K562 (cell line): ENCODE results near the gene ZNF428. TPM values are rescaled to one million over a fixed set of nuclear protein-coding genes. Genes with fewer than 3 reads are reported as not detected.
A peak's percentile ranks its signal among the peaks of the same experiment; 100 is the strongest.

ENCODE experiments used
- ATF1 ChIP-seq, 2 experiments: fragments of 450-650 bp in 1 of 2; IDR thresholded peaks; 2 replicates each; pipeline ENCODE4 v1.6.1; 2016; ENCODE audit warnings: missing compliant biosample characterization in 1 of 2, missing genetic modification characterization in 1 of 2
- BCOR ChIP-seq: fragments of 450-650 bp; IDR thresholded peaks from 2 replicates; pipeline ENCODE4 v1.6.1; 2016
- CBFA2T3 ChIP-seq: fragments of 450-650 bp; IDR thresholded peaks from 2 replicates; pipeline ENCODE4 v1.6.1; 2017
- DIDO1 ChIP-seq: fragments of 450-650 bp; IDR thresholded peaks from 2 replicates; pipeline ENCODE4 v1.6.1; 2016; ENCODE audit warnings: low read depth, missing biosample characterization, missing genetic modification characterization
- E2F8 ChIP-seq: fragments of 450-650 bp; IDR thresholded peaks from 2 replicates; pipeline ENCODE4 v1.7.1; 2018; ENCODE audit warnings: mild to moderate bottlenecking, low read depth; ENCODE audit not compliant: partially characterized antibody
- GTF2F1 ChIP-seq: IDR thresholded peaks from 2 replicates; pipeline ENCODE4 v1.6.1; 2011; ENCODE audit warnings: low read depth, low read length, improper control_type of control experiment
- HDAC2 ChIP-seq: fragments of 450-650 bp; IDR thresholded peaks from 2 replicates; pipeline ENCODE4 v1.6.1; 2016; ENCODE audit warnings: mild to moderate bottlenecking
- KDM1A ChIP-seq, 2 experiments: fragments of 450-650 bp; IDR thresholded peaks; 2 replicates each; pipeline ENCODE4 v1.6.1; 2016; ENCODE audit warnings: mild to moderate bottlenecking in 2 of 2
- MTA1 ChIP-seq: fragments of 450-650 bp; IDR thresholded peaks from 2 replicates; pipeline ENCODE4 v1.6.1; 2017; ENCODE audit warnings: borderline replicate concordance
- RBM15 ChIP-seq: fragments of 200-400 bp; formaldehyde crosslinking; IDR thresholded peaks from 2 replicates; pipeline ENCODE4 v1.6.1; 2018; ENCODE audit warnings: mild to moderate bottlenecking, low read length, moderate library complexity; ENCODE audit not compliant: insufficient read depth
- SMC3 ChIP-seq: conservative IDR thresholded peaks from 2 replicates; pipeline ENCODE4 v1.6.1; 2011; ENCODE audit warnings: low read depth, low read length, improper control_type of control experiment; ENCODE audit not compliant: insufficient read depth
- SOX6 ChIP-seq: fragments of 450-650 bp; IDR thresholded peaks from 2 replicates; pipeline ENCODE4 v1.6.1; 2014; ENCODE audit warnings: mild to moderate bottlenecking
- SP2 ChIP-seq: IDR thresholded peaks from 2 replicates; pipeline ENCODE4 v1.6.1; 2011; ENCODE audit warnings: mild to moderate bottlenecking, low read depth, low read length, moderate library complexity; ENCODE audit not compliant: poor library complexity, severe bottlenecking; ENCODE audit errors: extremely low read depth
- ZNF224 ChIP-seq: sonication (generic); formaldehyde crosslinking; IDR thresholded peaks from 2 replicates; pipeline ENCODE4 v1.8.0; 2022; ENCODE audit warnings: mild to moderate bottlenecking, missing genetic modification reagents
- ZNF609 ChIP-seq: sonication (generic); formaldehyde crosslinking; IDR thresholded peaks from 2 replicates; pipeline ENCODE4 v1.8.1; 2023; ENCODE audit warnings: missing genetic modification reagents, mild to moderate bottlenecking, borderline replicate concordance
- polyA plus RNA-seq, 8 experiments: library from polyadenylated mRNA; depleted of rRNA in 4 of 8; stranded (reverse) in 5 of 8; unstranded in 3 of 8; fragments of >200 nt; fragmentation: Nextera tagmentation in 2 of 8; fragmentation: Illumina TruSeq in 1 of 8; extraction: Ambion mirVana in 2 of 8; extraction: Trizol in 1 of 8; gene quantifications; 2 replicates each; pipeline versions ENCODE4 v1.2.1 to v1.2.3, GENCODE V29; 2011 to 2014; ENCODE audit warnings: inconsistent platforms in 1 of 8, missing spikeins in 1 of 8
- total RNA-seq, 7 experiments: library from RNA; depleted of rRNA in 6 of 7; stranded (reverse); fragments of >200 nt in 6 of 7; fragmentation: Illumina TruSeq in 2 of 7; extraction: Trizol in 2 of 7; gene quantifications; 2 replicates each; pipeline versions ENCODE4 v1.2.1 to v1.2.3, GENCODE V29; 2011 to 2021; ENCODE audit warnings: low replicate concordance in 1 of 7

The ZNF428 gene
- total and polyA plus RNA-seq, 9 of the 15 experiments (the other 6 are each of a cell fraction or from before 2014, with no cell fraction given) = 0.15 to 85.7 (median 15.9) TPM

GRCh38 chr19:43561139-43561970 is 58.1 kb downstream of the ZNF428 start (continued):
- TF ChIP-seq ZNF609 (CRISPR knock-in tag) = no peak
- TF ChIP-seq DIDO1 (tag) = no peak
- no peak for TF ChIP-seq SP2
- no peak for TF ChIP-seq SMC3
- peak; percentile 94 for TF ChIP-seq BCOR
- TF ChIP-seq ZNF224 (CRISPR knock-in tag) = no peak
- TF ChIP-seq GTF2F1 = no peak
- no peak for TF ChIP-seq RBM15
- no peak for TF ChIP-seq MTA1
- TF ChIP-seq ATF1 (CRISPR knock-in tag; IDR thresholded peaks at IDR 0.05) = no peak
- no peak for TF ChIP-seq ATF1 (tag; IDR thresholded peaks at IDR 0.05)
- peak; percentile 65 to 86; a peak in 3 of 4 replicates for TF ChIP-seq KDM1A (IDR thresholded peaks at IDR 0.05)
- TF ChIP-seq HDAC2 = 0 out of 2 replicates have a peak, but pooled peaks have one; percentile 23
- TF ChIP-seq E2F8 = no peak
- TF ChIP-seq CBFA2T3 = peak; percentile 62
- no peak for TF ChIP-seq SOX6
